HCT116 (cell line): ENCODE measurements around the gene GFPT1. TPM values are rescaled to one million over a fixed set of nuclear protein-coding genes. Genes with fewer than 3 reads are reported as not detected.

Experiments used
- ATAC-seq: fragments of 200-7000 bp; cut with Tn5 transposase; 2 replicates; pipeline ENCODE4 v1.9.1; 2020; ENCODE audit warnings: mild to moderate bottlenecking, moderate library complexity
- BruUV-seq: library from RNA; stranded (reverse); fragments of 400-500 nt; replicated peaks from 2 replicates; lab custom pipeline; 2021; lab: Mats Ljungman, UMichigan
- CTCF ChIA-PET: fragments of 300-600 bp; sonication (Branson Sonifier 250); formaldehyde crosslinking; loops from one replicate; lab custom pipeline; 2021; ENCODE audit warnings: antibody characterized with exemption; lab: Charles Lee
- POLR2A ChIA-PET: fragments of 300-600, 350-600 bp; sonication (Branson Sonifier 250); formaldehyde crosslinking; loops from one replicate; lab custom pipeline; 2021; ENCODE audit warnings: antibody characterized with exemption; lab: Charles Lee
- RAD21 ChIA-PET, 2 experiments: fragments of 300-600 bp; sonication (Branson Sonifier 250); formaldehyde crosslinking; loops; one replicate each; lab custom pipeline; 2023; ENCODE audit warnings: low total read pairs in 2 of 2; ENCODE audit not compliant: uncharacterized antibody in 2 of 2, unreplicated experiment in 2 of 2, low non-redundant PET in 1 of 2; lab: Charles Lee
- DNase-seq: peaks from one replicate; pipeline ENCODE4 v3.0.0-alpha.2; 2010; ENCODE audit warnings: low read depth, low spot score
- H2AFZ ChIP-seq: fragments of 200-600 bp; shearing (Covaris generic), sonication (generic); 2 replicates; pipeline ENCODE4 v1.6.1; 2017; ENCODE audit warnings: low read depth, mixed run types, mixed read lengths, antibody characterized with exemption, low read length; ENCODE audit not compliant: poor library complexity, severe bottlenecking
- H3K27ac ChIP-seq: 2 replicates; pipeline ENCODE4 v1.5.1; 2012; ENCODE audit warnings: low read depth, low read length
- H3K27me3 ChIP-seq: fragments of 200-600 bp; sonication (generic); 2 replicates; pipeline ENCODE4 v1.6.1; 2016; ENCODE audit warnings: mixed run types, low read length, mixed read lengths; ENCODE audit not compliant: insufficient read depth
- H3K36me3 ChIP-seq, 2 experiments: fragments of 200-500 bp in 1 of 2; fragments of 200-600 bp in 1 of 2; sonication (Bioruptor generic) in 1 of 2; sonication (generic) in 1 of 2; 2 replicates each; pipeline versions ENCODE4 v1.5.1 to v1.6.1; 2014 to 2016; ENCODE audit warnings: low read length in 2 of 2, inconsistent platforms in 1 of 2, mixed read lengths in 1 of 2, mixed run types in 1 of 2; ENCODE audit not compliant: insufficient read depth in 2 of 2, control insufficient read depth in 1 of 2
- H3K4me1 ChIP-seq, 2 experiments: fragments of 200-600 bp in 1 of 2; sonication (generic) in 1 of 2; 2 replicates each; pipeline versions ENCODE4 v1.5.1 to v1.6.1; 2012 to 2017; ENCODE audit warnings: low read length in 2 of 2, inconsistent platforms in 1 of 2, mild to moderate bottlenecking in 1 of 2, mixed read lengths in 1 of 2, mixed run types in 1 of 2, moderate library complexity in 1 of 2; ENCODE audit not compliant: insufficient read depth in 2 of 2, control insufficient read depth in 1 of 2
- H3K4me2 ChIP-seq: fragments of 200-600 bp; sonication (generic); 2 replicates; pipeline ENCODE4 v1.6.1; 2017; ENCODE audit warnings: mixed run types, low read length, mixed read lengths
- H3K4me3 ChIP-seq, 2 experiments: fragments of 200-600 bp in 1 of 2; sonication (generic) in 1 of 2; replicated peaks in 1 of 2; 2 replicates each; pipeline ENCODE4 v1.5.1; 2011 to 2016; ENCODE audit warnings: low read length in 2 of 2, control low read depth in 1 of 2, low read depth in 1 of 2, mild to moderate bottlenecking in 1 of 2, mixed read lengths in 1 of 2, mixed run types in 1 of 2
- H3K79me2 ChIP-seq: fragments of 200-600 bp; sonication (generic); 2 replicates; pipeline ENCODE4 v1.6.1; 2017; ENCODE audit warnings: mild to moderate bottlenecking, mixed run types, low read length, moderate library complexity, mixed read lengths; ENCODE audit not compliant: insufficient read depth
- H3K9ac ChIP-seq: fragments of 200-600 bp; sonication (generic); 2 replicates; pipeline ENCODE4 v1.6.1; 2016; ENCODE audit warnings: low read length, mixed read lengths
- H3K9me2 ChIP-seq: fragments of 200-600 bp; sonication (generic), shearing (Covaris generic); 2 replicates; pipeline ENCODE4 v1.6.1; 2017; ENCODE audit warnings: mixed run types, mild to moderate bottlenecking, moderate library complexity; ENCODE audit not compliant: insufficient read depth
- H3K9me3 ChIP-seq, 2 experiments: fragments of 200-500 bp in 1 of 2; fragments of 200-600 bp in 1 of 2; sonication (Bioruptor generic) in 1 of 2; sonication (generic) in 1 of 2; 2 replicates each; pipeline ENCODE4 v1.6.1; 2014 to 2017; ENCODE audit warnings: low read length in 2 of 2, mixed read lengths in 2 of 2, inconsistent platforms in 1 of 2, low read depth in 1 of 2, mild to moderate bottlenecking in 1 of 2, mixed run types in 1 of 2, moderate library complexity in 1 of 2; ENCODE audit not compliant: control insufficient read depth in 1 of 2, insufficient read depth in 1 of 2
- H4K20me1 ChIP-seq: fragments of 200-600 bp; sonication (generic), shearing (Covaris generic); 2 replicates; pipeline ENCODE4 v1.6.1; 2017; ENCODE audit warnings: mixed run types, mild to moderate bottlenecking, moderate library complexity; ENCODE audit not compliant: insufficient read depth
- CBX3 ChIP-seq: IDR thresholded peaks from 2 replicates; pipeline ENCODE4 v1.6.1; 2012; ENCODE audit warnings: low read depth
- EGR1 ChIP-seq: IDR thresholded peaks from 2 replicates; pipeline ENCODE4 v1.6.1; 2012; ENCODE audit warnings: low read depth
- ELF1 ChIP-seq: IDR thresholded peaks from 2 replicates; pipeline ENCODE4 v1.6.1; 2012; ENCODE audit warnings: low read depth, borderline replicate concordance
- EZH2 ChIP-seq: fragments of 200-600 bp; sonication (generic); IDR thresholded peaks from 2 replicates; pipeline ENCODE4 v1.6.1; 2017; ENCODE audit warnings: antibody characterized with exemption, mixed run types
- EZH2phosphoT487 ChIP-seq: fragments of 200-600 bp; IDR thresholded peaks from 2 replicates; pipeline ENCODE4 v1.6.1; 2018; ENCODE audit warnings: antibody characterized with exemption, borderline replicate concordance
- FOSL1 ChIP-seq: IDR thresholded peaks from 2 replicates; pipeline ENCODE4 v1.6.1; 2012; ENCODE audit warnings: low read depth
- JUND ChIP-seq: IDR thresholded peaks from 2 replicates; pipeline ENCODE4 v1.6.1; 2012
- POLR2A ChIP-seq: IDR thresholded peaks from 2 replicates; pipeline ENCODE4 v1.7.0; 2011; ENCODE audit warnings: borderline replicate concordance; ENCODE audit not compliant: insufficient read depth, insufficient read length; ENCODE audit errors: extremely low read depth
- POLR2AphosphoS5 ChIP-seq: IDR thresholded peaks from 2 replicates; pipeline ENCODE4 v1.6.1; 2011; ENCODE audit warnings: mild to moderate bottlenecking, low read depth, low read length, moderate library complexity
- RAD21 ChIP-seq: IDR thresholded peaks from 2 replicates; pipeline ENCODE4 v1.6.1; 2012; ENCODE audit warnings: low read depth, mild to moderate bottlenecking
- SIN3A ChIP-seq: IDR thresholded peaks from 2 replicates; pipeline ENCODE4 v1.6.1; 2012; ENCODE audit warnings: low read depth
- SP1 ChIP-seq: IDR thresholded peaks from 2 replicates; pipeline ENCODE4 v1.6.1; 2012; ENCODE audit warnings: low read depth
- YY1 ChIP-seq: IDR thresholded peaks from 2 replicates; pipeline ENCODE4 v1.6.1; 2011; ENCODE audit warnings: low read length, low read depth, moderate library complexity, mild to moderate bottlenecking; ENCODE audit not compliant: insufficient replicate concordance; ENCODE audit errors: extremely low read depth
- ZNF274 ChIP-seq: fragments of 200-500 bp; sonication (Bioruptor generic); IDR thresholded peaks from 2 replicates; pipeline ENCODE4 v1.6.1; 2014; ENCODE audit warnings: mild to moderate bottlenecking, low read depth, low read length, inconsistent platforms
- intact Hi-C: fragments of 100-400 bp; cut with micrococcal nuclease; formaldehyde crosslinking; loops from 2 replicates; pipeline ENCODE4 v1.10.0; 2022
- total RNA-seq: library from RNA; stranded (reverse); gene quantifications from one replicate; pipeline ENCODE4 v1.2.1, GENCODE V29; 2021; ENCODE audit not compliant: unreplicated experiment
- TF ChIP-seq, protein P1 (sequence below): IDR thresholded peaks from 2 replicates; pipeline ENCODE4 v1.6.1; 2012; ENCODE audit warnings: low read depth
- TF ChIP-seq, protein P2 (sequence below): IDR thresholded peaks from 2 replicates; pipeline ENCODE4 v1.6.1; 2012
- TF ChIP-seq, protein P3 (sequence below), 3 experiments: fragments of 200-600 bp in 1 of 3; sonication (generic) in 1 of 3; IDR thresholded peaks in 2 of 3; conservative IDR thresholded peaks in 1 of 3; 2 replicates each; pipeline ENCODE4 v1.5.1; 2012 to 2017; ENCODE audit warnings: low read depth in 2 of 3, low read length in 2 of 3, antibody characterized with exemption in 1 of 3, borderline replicate concordance in 1 of 3, control low read depth in 1 of 3, mild to moderate bottlenecking in 1 of 3, mixed read lengths in 1 of 3, mixed run types in 1 of 3, moderate library complexity in 1 of 3; ENCODE audit not compliant: insufficient read depth in 1 of 3
- TF ChIP-seq, protein P4 (sequence below): IDR thresholded peaks from 2 replicates; pipeline ENCODE4 v1.6.1; 2011; ENCODE audit warnings: mild to moderate bottlenecking, low read length, moderate library complexity; ENCODE audit not compliant: insufficient replicate concordance; ENCODE audit errors: extremely low read depth

Gene GFPT1
- total RNA-seq, 1 experiment from 2014 or later, result 62.4 TPM

DNA sequence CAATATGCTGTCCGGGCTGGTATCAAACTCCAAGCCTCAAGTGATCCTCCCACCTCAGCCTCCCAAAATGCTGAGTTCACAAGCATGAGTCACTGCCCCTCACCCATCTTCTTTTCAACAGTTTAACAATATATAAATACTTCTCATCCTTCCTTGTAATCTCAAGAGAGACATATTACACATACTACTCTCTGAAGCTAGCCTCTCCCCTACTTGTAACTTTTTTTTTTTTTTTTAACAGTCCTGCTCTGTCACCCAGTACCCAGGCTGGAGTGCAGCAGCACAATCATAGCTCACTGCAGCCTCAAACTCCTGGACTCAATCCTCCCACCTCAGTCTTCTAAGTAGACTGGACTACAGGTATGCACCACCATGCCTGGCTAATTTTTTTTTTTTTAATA is 5.7 kb downstream of the GFPT1 start:
- peaks cover 5 to 6% of the 10 kb centered on the region in 2 experiments; a peak in 3 of 4 replicates for H3K4me1 ChIP-seq
- ChIA-PET RAD21 (no interaction called here), POLR2A (no interaction called here), CTCF (no interaction called here)
- no peaks in the 10 kb centered on the region for H3K9me3 ChIP-seq
- no peak overlapping the region for H3K4me3 ChIP-seq
- no peak overlapping the region for H2AFZ ChIP-seq
- TF ChIP-seq YY1 (no peak), EZH2phosphoT487 (no peak), ZNF274 (no peak), JUND (no peak), POLR2AphosphoS5 (no peak), POLR2A (no peak), CBX3 (no peak), EZH2 (no peak), SP1 (no peak), SIN3A (no peak), RAD21 (no peak), FOSL1 (no peak), ELF1 (no peak), EGR1 (no peak)
- TF ChIP-seq, protein P1, sequence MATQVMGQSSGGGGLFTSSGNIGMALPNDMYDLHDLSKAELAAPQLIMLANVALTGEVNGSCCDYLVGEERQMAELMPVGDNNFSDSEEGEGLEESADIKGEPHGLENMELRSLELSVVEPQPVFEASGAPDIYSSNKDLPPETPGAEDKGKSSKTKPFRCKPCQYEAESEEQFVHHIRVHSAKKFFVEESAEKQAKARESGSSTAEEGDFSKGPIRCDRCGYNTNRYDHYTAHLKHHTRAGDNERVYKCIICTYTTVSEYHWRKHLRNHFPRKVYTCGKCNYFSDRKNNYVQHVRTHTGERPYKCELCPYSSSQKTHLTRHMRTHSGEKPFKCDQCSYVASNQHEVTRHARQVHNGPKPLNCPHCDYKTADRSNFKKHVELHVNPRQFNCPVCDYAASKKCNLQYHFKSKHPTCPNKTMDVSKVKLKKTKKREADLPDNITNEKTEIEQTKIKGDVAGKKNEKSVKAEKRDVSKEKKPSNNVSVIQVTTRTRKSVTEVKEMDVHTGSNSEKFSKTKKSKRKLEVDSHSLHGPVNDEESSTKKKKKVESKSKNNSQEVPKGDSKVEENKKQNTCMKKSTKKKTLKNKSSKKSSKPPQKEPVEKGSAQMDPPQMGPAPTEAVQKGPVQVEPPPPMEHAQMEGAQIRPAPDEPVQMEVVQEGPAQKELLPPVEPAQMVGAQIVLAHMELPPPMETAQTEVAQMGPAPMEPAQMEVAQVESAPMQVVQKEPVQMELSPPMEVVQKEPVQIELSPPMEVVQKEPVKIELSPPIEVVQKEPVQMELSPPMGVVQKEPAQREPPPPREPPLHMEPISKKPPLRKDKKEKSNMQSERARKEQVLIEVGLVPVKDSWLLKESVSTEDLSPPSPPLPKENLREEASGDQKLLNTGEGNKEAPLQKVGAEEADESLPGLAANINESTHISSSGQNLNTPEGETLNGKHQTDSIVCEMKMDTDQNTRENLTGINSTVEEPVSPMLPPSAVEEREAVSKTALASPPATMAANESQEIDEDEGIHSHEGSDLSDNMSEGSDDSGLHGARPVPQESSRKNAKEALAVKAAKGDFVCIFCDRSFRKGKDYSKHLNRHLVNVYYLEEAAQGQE, result no peak
- TF ChIP-seq, protein P2, sequence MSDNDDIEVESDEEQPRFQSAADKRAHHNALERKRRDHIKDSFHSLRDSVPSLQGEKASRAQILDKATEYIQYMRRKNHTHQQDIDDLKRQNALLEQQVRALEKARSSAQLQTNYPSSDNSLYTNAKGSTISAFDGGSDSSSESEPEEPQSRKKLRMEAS, result no peak
- TF ChIP-seq, protein P3, sequence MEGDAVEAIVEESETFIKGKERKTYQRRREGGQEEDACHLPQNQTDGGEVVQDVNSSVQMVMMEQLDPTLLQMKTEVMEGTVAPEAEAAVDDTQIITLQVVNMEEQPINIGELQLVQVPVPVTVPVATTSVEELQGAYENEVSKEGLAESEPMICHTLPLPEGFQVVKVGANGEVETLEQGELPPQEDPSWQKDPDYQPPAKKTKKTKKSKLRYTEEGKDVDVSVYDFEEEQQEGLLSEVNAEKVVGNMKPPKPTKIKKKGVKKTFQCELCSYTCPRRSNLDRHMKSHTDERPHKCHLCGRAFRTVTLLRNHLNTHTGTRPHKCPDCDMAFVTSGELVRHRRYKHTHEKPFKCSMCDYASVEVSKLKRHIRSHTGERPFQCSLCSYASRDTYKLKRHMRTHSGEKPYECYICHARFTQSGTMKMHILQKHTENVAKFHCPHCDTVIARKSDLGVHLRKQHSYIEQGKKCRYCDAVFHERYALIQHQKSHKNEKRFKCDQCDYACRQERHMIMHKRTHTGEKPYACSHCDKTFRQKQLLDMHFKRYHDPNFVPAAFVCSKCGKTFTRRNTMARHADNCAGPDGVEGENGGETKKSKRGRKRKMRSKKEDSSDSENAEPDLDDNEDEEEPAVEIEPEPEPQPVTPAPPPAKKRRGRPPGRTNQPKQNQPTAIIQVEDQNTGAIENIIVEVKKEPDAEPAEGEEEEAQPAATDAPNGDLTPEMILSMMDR (IDR thresholded peaks at IDR 0.05 in 2 of 3, conservative IDR thresholded peaks at IDR 0.05 in 1 of 3; ENCODE audit: borderline replicate concordance in 1 of 3, insufficient read depth in 1 of 3, low read depth in 2 of 3, low read length in 2 of 3), result no peak
- TF ChIP-seq, protein P4, sequence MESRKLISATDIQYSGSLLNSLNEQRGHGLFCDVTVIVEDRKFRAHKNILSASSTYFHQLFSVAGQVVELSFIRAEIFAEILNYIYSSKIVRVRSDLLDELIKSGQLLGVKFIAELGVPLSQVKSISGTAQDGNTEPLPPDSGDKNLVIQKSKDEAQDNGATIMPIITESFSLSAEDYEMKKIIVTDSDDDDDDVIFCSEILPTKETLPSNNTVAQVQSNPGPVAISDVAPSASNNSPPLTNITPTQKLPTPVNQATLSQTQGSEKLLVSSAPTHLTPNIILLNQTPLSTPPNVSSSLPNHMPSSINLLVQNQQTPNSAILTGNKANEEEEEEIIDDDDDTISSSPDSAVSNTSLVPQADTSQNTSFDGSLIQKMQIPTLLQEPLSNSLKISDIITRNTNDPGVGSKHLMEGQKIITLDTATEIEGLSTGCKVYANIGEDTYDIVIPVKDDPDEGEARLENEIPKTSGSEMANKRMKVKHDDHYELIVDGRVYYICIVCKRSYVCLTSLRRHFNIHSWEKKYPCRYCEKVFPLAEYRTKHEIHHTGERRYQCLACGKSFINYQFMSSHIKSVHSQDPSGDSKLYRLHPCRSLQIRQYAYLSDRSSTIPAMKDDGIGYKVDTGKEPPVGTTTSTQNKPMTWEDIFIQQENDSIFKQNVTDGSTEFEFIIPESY, result no peak
- no peak for ATAC-seq
- no peaks in the 10 kb centered on the region for H4K20me1 ChIP-seq
- H3K9me2 ChIP-seq, result no peaks in the 10 kb centered on the region
- DNase-seq, result no peak
- no peak overlapping the region for H3K27ac ChIP-seq
- H3K4me2 ChIP-seq, result no peak overlapping the region
- no peaks in the 10 kb centered on the region for H3K36me3 ChIP-seq
- H3K79me2 ChIP-seq, result peaks cover 74% of the 10 kb centered on the region
- BruUV-seq, result no TSS peak
- intact Hi-C loops, result loop anchor here (10.0 kb wide), 1 partner anchor 333 kb away; no protein-coding TSS in a partner anchor
- no peaks in the 10 kb centered on the region for H3K27me3 ChIP-seq
- no peak overlapping the region for H3K9ac ChIP-seq
